CD4-positive, alpha-beta T cell treated with Interleukin-17A for 4 hours (primary cell): ENCODE data around the gene CARMIL1.

Experiments
- DNase-seq: peaks from one replicate; pipeline ENCODE4 v3.0.0-alpha.2; 2020; ENCODE audit warnings: mixed read lengths

The CARMIL1 gene

GRCh38 chr6:25311331-25311840, 32.2 kb downstream of the CARMIL1 start:
- no peak for DNase-seq

- DNase-seq: no peak
Observed at GRCh38 chr6:25312034-25312620, 33.0 kb downstream of the CARMIL1 start.

- no peak for DNase-seq
Observed at GRCh38 chr6:25312703-25313102, 33.5 kb downstream of the CARMIL1 start.

- no peak for DNase-seq
Observed at GRCh38 chr6:25314509-25315175, 35.5 kb downstream of the CARMIL1 start.

DNA sequence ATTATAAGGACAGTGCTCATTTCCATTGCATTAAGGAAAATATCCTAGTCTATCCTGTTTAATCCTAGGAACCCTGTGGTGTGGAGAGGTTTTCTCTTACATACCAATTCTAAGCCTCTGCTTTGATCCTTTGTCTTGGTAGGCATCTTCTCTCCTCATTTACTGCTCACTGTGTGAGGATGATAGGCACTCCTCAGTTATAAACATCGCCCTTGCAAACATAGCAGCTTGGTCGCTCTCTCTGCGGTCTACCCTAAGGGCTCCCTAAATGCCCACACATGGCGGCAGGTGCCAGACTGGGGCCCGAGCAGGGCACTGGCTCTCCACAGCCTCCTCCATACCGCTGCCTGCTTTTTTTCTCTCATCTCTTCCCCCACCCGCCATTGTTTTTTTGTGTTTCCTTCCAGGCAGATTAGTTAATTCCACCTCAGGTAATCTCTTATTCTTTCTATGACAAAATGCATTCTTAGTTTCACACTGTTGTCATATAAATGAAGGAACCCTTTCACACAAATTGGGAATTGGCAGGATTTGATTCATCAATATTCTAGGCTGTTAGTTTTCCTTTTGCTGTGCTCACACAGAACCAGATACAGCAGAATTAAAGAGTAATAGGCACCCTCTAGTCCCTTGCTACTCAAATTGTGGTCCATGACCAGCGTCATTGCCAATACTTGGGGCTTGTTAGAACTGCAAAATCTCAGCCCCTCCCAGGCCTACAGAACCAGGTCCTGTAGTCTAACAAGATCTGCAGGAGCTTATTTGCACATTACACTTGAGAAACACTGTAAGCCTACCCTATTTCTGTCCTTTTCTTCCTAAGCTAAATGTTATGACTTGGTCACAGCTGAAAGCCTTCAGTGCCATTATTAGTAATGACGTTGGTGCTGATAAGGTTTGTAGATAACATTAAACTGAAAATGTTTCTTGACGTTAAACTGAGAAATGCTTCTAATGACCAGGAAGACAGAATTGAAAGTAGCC, 36.3 kb downstream of the CARMIL1 start:
- no peak for DNase-seq

DNA sequence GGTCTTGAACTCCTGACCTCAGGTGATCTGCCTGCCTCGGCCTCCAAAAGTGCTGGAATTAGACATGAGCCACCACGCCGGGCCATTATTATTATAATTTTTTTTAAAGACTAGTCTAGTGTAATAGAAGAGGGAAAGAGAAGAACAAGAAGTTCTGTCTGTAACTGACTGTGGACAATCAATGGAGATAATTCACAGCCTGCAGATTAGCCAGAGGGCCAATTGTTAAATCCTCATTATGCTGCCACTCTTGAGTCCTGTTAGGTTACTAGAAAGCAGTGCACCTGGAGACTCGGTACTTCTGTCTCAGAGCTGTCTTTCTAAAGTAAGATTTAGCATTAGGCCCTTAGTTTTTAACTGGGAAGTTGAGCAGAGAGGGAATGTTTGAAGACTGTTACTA, 37.5 kb downstream of the CARMIL1 start:
- DNase-seq: no peak

DNA sequence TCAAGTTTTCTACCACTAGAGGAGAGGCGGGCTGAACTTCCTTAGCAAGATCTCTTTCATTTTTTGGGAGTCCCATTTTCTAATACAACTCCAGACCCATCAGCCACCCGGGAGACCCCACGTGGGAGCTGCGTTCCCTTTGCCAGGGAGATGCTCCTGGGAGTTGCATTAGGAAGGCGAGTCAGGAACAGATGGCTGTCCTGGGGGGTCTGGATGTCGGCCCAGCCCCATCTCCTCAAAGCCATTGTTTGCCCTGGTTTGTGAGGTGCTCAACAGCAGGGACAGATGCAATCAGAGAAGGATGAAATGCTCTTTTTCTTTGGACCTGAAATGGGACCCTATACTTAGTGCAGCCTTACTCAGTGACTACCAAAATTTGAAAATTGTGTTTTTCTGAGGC, 39.4 kb downstream of the CARMIL1 start:
- DNase-seq: no peak

DNA sequence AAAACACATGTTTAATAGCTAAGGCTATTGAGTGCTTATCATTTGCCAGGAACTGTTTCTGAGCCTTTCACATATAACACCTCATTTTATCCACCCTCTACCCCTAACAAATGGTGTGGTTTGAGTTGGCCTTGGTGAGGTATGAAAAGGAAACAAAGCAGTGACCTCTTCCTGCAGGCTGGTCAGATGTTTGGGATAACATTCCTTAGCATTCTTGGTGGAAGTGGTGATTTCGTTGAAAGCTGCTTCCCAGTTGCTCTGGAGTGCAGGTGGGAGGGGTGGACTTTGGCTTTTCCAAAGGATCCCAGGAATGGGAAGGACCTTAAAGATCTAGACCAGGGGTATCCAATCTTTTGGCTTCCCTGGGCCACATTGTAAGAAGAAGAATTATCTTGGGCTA, 41.3 kb downstream of the CARMIL1 start:
- DNase-seq: no peak

DNA sequence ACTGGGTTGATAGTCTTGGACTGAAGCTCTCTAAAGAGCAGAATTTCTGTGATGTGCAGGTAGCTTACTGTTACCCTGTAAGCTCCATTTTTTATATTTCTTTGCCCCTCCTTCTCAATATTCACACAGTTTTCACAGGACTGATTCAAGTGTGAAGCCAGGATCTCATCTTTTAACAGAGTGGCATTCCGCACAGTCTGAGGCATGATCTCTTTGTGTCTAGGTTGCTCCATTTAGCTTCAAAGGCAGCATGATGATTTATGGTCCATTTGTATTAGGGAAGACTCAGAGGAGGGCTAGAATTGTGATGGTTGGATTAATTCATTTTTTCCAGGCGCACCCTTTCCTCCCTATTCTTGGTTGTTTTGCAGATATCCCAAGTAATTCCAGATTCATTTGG, 43.5 kb downstream of the CARMIL1 start:
- DNase-seq: no peak

DNA sequence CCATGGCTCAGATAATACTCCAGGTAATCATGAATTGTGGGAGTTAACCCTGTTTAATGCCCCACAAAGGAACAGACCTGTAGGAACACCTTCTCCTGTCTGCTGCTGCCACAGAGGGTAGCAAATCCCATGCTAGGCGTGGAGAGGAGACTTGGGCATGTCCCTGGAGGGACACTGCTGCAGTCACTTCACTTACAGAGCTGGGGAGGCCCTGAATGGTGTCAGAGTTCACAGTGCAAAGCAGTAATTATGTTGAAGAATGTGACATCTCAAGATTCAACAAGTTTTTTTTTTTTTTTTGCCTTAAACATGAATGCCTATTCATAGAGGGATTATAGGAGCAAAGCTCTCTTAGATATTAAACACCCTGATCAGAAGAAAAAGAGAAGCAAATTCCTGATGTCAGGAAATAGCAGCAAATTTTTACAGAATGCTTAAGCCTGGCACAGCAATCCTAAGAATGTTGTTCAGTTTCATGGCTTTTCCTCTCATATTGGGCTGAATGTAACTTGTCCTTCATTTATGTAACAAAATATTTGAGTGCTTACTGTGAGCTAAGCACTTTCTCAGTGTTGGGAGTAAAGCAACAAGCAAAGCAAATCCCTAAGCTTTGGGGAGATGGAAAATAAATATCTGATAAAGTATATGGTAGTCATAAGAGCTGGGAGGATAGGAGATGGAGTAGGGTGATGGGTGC, 45.0 kb downstream of the CARMIL1 start:
- DNase-seq: no peak

DNA sequence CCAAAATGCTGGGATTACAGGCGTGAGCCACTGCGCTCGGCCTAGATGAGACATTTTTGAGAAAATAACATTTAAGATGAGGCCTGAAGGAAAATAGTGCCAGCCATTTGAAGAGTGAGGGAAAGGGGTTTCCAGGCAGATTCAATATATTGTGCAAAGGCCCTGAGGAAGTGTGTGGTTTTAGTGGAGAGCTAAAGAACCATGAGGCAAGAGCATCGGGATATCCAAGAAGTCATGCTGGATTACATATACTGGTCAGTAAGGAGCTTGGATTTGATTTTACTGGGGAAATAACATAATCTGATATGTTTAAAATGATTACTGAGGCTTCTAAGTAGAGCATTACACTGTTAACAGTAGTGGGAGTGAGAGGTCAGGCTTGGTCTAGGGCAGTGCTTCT, 47.0 kb downstream of the CARMIL1 start:
- DNase-seq: no peak

DNA sequence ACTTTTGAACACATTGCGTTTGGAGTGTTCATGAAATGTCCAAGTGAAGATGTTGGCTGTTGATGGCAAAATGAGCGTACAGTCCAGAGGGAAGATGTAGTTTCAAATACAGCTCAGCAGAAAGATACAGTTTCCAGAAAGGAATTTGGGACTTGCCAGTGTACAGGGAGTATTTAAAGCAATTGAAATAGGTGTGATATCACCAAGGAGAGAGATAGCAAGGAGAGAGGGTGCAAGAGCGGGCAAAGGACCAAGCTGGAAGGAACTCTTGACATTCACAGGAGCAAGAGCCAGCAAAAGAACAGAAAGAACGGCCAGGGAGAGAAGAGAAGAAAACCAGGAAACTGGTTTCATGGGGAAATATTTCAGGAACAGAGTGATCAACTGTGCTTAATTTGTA, 47.8 kb downstream of the CARMIL1 start:
- DNase-seq: no peak

GRCh38 chr6:25327432-25327831, 48.3 kb downstream of the CARMIL1 start:
- DNase-seq: no peak

- no peak for DNase-seq
Observed at GRCh38 chr6:25329161-25329817, 50.1 kb downstream of the CARMIL1 start.

DNA sequence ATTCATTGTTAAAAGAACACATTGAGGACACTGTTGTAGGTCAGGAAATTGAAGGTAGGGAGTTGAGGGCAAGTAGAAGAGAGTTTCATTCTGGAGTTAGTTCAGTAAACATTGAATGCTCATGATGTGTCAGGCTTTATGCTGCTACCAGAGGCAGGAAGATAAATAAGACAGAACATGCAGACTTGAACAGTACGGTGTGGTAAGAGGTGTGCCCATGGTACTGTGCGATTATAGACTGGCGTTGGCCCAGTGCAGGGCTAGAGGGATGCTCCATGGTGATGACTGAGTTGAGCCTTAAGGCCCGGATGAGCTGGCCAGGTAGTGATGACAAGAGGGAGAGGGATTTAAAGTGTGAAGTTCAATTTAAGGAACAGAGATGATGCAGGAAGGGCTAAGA, 50.8 kb downstream of the CARMIL1 start:
- no peak for DNase-seq

DNA sequence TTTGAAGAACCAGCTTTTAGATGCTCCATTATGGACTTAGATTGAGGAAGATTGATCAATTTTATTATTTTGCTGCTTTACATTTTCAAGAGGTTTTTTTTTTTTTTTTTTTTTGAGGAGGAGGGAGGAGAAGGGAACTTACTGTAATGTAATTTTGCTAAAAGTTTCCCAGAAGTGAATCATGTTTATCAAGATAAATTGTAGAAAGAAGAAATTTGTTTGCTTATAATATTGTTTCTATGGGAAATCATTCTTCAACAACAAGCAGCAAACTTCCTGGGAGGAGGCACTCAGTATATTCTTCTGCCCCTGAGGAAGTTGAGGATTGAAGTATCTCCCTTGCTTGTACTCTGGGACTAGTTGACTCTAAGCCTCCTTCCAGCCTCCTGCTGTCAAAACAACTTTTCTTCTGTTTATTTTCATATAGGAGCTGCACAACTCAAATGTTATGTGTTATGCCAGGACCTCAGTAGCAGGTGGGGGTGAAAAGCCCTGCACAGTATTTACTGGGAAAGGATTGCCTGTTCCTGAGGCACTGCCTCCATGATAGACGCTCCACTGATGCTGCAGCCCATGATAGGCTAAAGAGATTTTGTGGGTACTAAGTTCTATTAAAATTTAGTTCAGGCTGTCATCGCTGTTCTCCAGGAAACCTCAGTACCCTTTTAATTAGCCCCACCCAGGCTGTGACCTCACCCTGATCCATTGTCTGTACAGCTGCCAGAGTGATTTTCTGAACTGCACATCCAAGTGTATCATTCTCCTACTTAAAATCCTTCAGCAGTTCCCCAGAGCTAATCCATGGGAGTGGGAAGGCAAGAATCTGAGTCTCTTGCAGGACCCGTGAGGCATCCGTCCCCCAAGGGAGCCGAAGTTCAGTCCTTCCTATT, 51.9 kb downstream of the CARMIL1 start:
- DNase-seq: no peak

DNA sequence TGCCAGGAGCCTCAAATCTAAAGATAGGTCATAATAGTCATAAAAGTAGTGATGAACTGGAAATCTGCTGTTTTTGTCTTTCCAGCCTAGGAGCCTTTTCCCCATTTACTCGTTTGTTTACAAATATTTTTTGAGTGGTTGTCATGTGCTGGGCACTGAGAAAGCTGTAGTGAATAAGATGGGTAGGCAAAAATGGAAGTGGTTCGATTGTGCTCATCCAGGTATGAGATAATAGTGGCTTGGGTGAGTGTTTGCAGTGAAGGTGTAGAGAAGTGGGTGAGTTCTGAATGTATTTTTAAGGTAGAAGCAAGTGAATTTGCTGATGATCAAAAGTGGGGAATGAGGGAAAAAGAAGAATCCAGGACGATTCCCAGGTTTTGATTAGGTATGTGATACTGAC, 53.0 kb downstream of the CARMIL1 start:
- no peak for DNase-seq

DNA sequence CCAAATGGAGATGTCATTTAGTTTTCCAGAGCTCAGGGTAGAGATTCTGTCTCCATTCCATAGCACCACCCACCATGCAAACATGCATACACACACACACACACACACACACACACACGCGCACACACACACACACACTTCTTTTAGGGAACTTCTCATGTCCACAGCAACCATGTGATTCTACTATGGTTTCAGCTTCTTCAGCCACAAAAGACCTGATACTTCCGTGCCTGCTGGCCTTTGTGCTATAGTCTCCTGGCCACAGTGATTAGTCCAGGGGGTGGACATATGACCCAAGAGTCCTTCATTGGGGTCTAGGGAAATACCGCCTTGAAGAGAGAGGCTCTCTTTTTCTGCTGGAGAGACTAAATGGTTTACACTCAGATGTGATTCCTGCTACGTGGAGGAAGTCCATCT, 53.5 kb downstream of the CARMIL1 start:
- DNase-seq: no peak

DNA sequence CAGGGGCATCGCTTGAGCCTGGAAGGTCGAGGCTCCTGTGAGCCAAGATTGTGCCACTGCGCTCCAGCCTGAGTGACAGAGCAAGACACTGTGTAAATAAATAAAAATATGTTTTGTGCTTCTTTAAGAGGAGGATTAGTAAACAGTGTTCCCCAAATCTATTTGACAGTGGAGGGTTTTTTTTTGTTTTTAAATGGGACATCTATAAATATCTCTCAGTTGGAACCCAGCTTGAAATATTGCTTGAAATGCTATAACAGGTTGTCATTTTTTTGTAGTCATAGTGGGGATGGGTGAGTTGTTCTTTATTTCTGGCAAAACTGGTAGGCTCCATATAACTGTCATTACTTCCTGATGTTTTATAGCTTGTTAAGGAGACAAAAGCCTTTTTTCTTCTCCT, 54.3 kb downstream of the CARMIL1 start:
- no peak for DNase-seq

DNA sequence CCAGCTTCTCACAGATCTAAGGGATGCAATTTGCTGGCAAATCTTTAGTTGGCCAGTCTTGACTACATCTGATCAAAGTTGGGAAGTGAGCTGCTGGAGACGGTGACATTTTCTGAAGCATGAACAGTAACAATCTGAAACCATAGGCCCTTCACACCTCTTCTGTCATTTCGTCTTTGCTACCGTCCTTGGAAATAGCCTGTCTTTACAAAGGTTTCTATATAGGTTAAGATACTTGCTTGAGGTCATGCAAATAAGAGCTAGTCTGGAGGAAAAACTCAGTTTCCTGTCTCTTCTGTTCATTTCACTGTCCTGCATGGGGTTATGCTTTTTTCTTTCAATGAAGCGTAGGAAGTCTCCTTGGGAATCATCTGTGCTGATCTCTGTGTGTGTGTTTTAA, 55.6 kb downstream of the CARMIL1 start:
- no peak for DNase-seq

- DNase-seq: no peak
Observed at GRCh38 chr6:25336996-25337395, 57.8 kb downstream of the CARMIL1 start.
